ENCODE results near the gene POLL.

POLL gene

GRCh38 chr10:101560298-101561067 is 27.6 kb downstream of the POLL start:
- no peak for DNase-seq

- no peak for DNase-seq
Observed at GRCh38 chr10:101559596-101560297, 28.3 kb downstream of the POLL start.

- DNase-seq: no peak
Observed at GRCh38 chr10:101558671-101559595, 29.1 kb downstream of the POLL start.

- no peak for DNase-seq
Observed at GRCh38 chr10:101558204-101558603, 29.9 kb downstream of the POLL start.

GRCh38 chr10:101557541-101557940 is 30.5 kb downstream of the POLL start:
- no peak for DNase-seq

GRCh38 chr10:101552442-101552841 is 35.6 kb downstream of the POLL start:
- DNase-seq: no peak

- no peak for DNase-seq
Observed at GRCh38 chr10:101550965-101551364, 37.1 kb downstream of the POLL start.

- no peak for DNase-seq
Observed at GRCh38 chr10:101545898-101546297, 42.2 kb downstream of the POLL start.

- no peak for DNase-seq
Observed at GRCh38 chr10:101538446-101538845, 49.6 kb downstream of the POLL start.

- no peak for DNase-seq
Observed at GRCh38 chr10:101536800-101537199, 51.3 kb downstream of the POLL start.

- no peak for DNase-seq
Observed at GRCh38 chr10:101535949-101536348, 52.1 kb downstream of the POLL start.

GRCh38 chr10:101529725-101530553 is 58.1 kb downstream of the POLL start:
- no peak for DNase-seq

GRCh38 chr10:101529207-101529606 is 58.9 kb downstream of the POLL start:
- DNase-seq: no peak

All from activated naive CD4-positive, alpha-beta T cell (primary cell).